ENCODE data around the gene LRP1B.
A peak's percentile ranks its signal among the peaks of the same experiment; 100 is the strongest.

LRP1B gene

GRCh38 chr2:141957321-141957720, 173.5 kb downstream of the LRP1B start:
- no peak for TF ChIP-seq Cebpa-rat (IDR thresholded peaks at IDR 0.05)

GRCh38 chr2:141947396-141948114, 183.3 kb downstream of the LRP1B start:
- H3K4me2 ChIP-seq, result peak overlapping the region in 3 of 11 experiments; percentile 4 to 27 (median 17); a peak in 3 of 22 replicates
- H3K27ac ChIP-seq, result no peak overlapping the region
- no peak overlapping the region for H3K9ac ChIP-seq
- H3K4me1 ChIP-seq, result peaks cover 0 to 6% (median 0%) of the 10 kb centered on the region in 10 experiments; a peak in 4 of 20 replicates
- no peaks in the 10 kb centered on the region for H3K9me3 ChIP-seq (replicated peaks in 1 of 11)
- H3K4me3 ChIP-seq, result no peak overlapping the region
- no peak for TF ChIP-seq Cebpa-rat (IDR thresholded peaks at IDR 0.05)
- no peaks in the 10 kb centered on the region for H3K27me3 ChIP-seq
- H3K36me3 ChIP-seq, result no peaks in the 10 kb centered on the region
- H4K20me1 ChIP-seq, result no peaks in the 10 kb centered on the region

More at GRCh38 chr2:141957321-141957720, 173.5 kb downstream of the LRP1B start:
- Histone ChIP-seq H3K4me1 (no peaks in the 10 kb centered on the region), H3K4me2 (no peak overlapping the region), H3K4me3 (no peak overlapping the region), H3K27me3 (no peaks in the 10 kb centered on the region), H4K20me1 (no peaks in the 10 kb centered on the region), H3K36me3 (no peaks in the 10 kb centered on the region), H3K9me3 (replicated peaks in 1 of 11) (no peaks in the 10 kb centered on the region), H3K27ac (no peak overlapping the region), H3K9ac (no peak overlapping the region)

GRCh38 chr2:141946016-141946415, 184.8 kb downstream of the LRP1B start:
- H3K27me3 ChIP-seq, result no peaks in the 10 kb centered on the region
- no peaks in the 10 kb centered on the region for H3K9me3 ChIP-seq (replicated peaks in 1 of 11)
- TF ChIP-seq Cebpa-rat (IDR thresholded peaks at IDR 0.05), result no peak
- H3K9ac ChIP-seq, result no peak overlapping the region
- no peak overlapping the region for H3K27ac ChIP-seq
- no peak overlapping the region for H3K4me3 ChIP-seq
- H3K36me3 ChIP-seq, result no peaks in the 10 kb centered on the region
- no peaks in the 10 kb centered on the region for H4K20me1 ChIP-seq
- no peak overlapping the region for H3K4me2 ChIP-seq
- H3K4me1 ChIP-seq, result peaks cover 0 to 6% (median 0%) of the 10 kb centered on the region in 10 experiments; a peak in 4 of 20 replicates

- no peak for TF ChIP-seq Cebpa-rat (IDR thresholded peaks at IDR 0.05)
- no peak overlapping the region for H3K9ac ChIP-seq
- H3K4me1 ChIP-seq, result peaks cover 0 to 6% (median 0%) of the 10 kb centered on the region in 10 experiments; a peak in 4 of 20 replicates
- no peaks in the 10 kb centered on the region for H4K20me1 ChIP-seq
- H3K36me3 ChIP-seq, result no peaks in the 10 kb centered on the region
- no peak overlapping the region for H3K4me2 ChIP-seq
- H3K9me3 ChIP-seq (replicated peaks in 1 of 11), result no peaks in the 10 kb centered on the region
- no peak overlapping the region for H3K27ac ChIP-seq
- H3K27me3 ChIP-seq, result no peaks in the 10 kb centered on the region
- H3K4me3 ChIP-seq, result no peak overlapping the region
Observed at GRCh38 chr2:141943918-141944317, 186.9 kb downstream of the LRP1B start.

- no peak overlapping the region for H3K27ac ChIP-seq
- no peak overlapping the region for H3K4me2 ChIP-seq
- no peak for TF ChIP-seq Cebpa-rat (IDR thresholded peaks at IDR 0.05)
- H3K4me1 ChIP-seq, result peaks cover 0 to 2% (median 0%) of the 10 kb centered on the region in 10 experiments; a peak in 2 of 20 replicates
- H4K20me1 ChIP-seq, result no peaks in the 10 kb centered on the region
- H3K36me3 ChIP-seq, result no peaks in the 10 kb centered on the region
- no peak overlapping the region for H3K4me3 ChIP-seq
- peaks cover 0 to 4% (median 0%) of the 10 kb centered on the region in 11 experiments; a peak in 2 of 22 replicates for H3K9me3 ChIP-seq (replicated peaks in 1 of 11)
- H3K9ac ChIP-seq, result no peak overlapping the region
- H3K27me3 ChIP-seq, result no peaks in the 10 kb centered on the region
Observed at GRCh38 chr2:141942006-141942789, 188.6 kb downstream of the LRP1B start.

GRCh38 chr2:141941210-141941714, 189.6 kb downstream of the LRP1B start:
- Histone ChIP-seq H3K27me3 (no peaks in the 10 kb centered on the region), H3K4me2 (no peak overlapping the region), H3K36me3 (no peaks in the 10 kb centered on the region), H4K20me1 (no peaks in the 10 kb centered on the region), H3K4me1 (no peaks in the 10 kb centered on the region), H3K9me3 (replicated peaks in 1 of 11) (peaks cover 0 to 4% (median 0%) of the 10 kb centered on the region in 11 experiments; a peak in 2 of 22 replicates), H3K9ac (no peak overlapping the region), H3K4me3 (no peak overlapping the region), H3K27ac (no peak overlapping the region)
- TF ChIP-seq Cebpa-rat (IDR thresholded peaks at IDR 0.05), result no peak

- Histone ChIP-seq H3K9me3 (replicated peaks in 1 of 11) (peaks cover 0 to 4% (median 0%) of the 10 kb centered on the region in 11 experiments; a peak in 2 of 22 replicates), H3K36me3 (no peaks in the 10 kb centered on the region), H3K27ac (no peak overlapping the region), H3K4me3 (no peak overlapping the region), H4K20me1 (no peaks in the 10 kb centered on the region), H3K4me2 (no peak overlapping the region), H3K9ac (no peak overlapping the region), H3K27me3 (no peaks in the 10 kb centered on the region), H3K4me1 (no peaks in the 10 kb centered on the region)
- TF ChIP-seq Cebpa-rat (IDR thresholded peaks at IDR 0.05), result no peak
Observed at GRCh38 chr2:141940709-141941108, 190.1 kb downstream of the LRP1B start.

GRCh38 chr2:141933226-141933625, 197.6 kb downstream of the LRP1B start:
- H4K20me1 ChIP-seq, result no peaks in the 10 kb centered on the region
- H3K36me3 ChIP-seq, result no peaks in the 10 kb centered on the region
- no peak overlapping the region for H3K4me2 ChIP-seq
- H3K27ac ChIP-seq, result no peak overlapping the region
- no peak overlapping the region for H3K9ac ChIP-seq
- no peaks in the 10 kb centered on the region for H3K4me1 ChIP-seq
- no peak for TF ChIP-seq Cebpa-rat (IDR thresholded peaks at IDR 0.05)
- H3K4me3 ChIP-seq, result no peak overlapping the region
- peaks cover 0 to 4% (median 0%) of the 10 kb centered on the region in 11 experiments; a peak in 2 of 22 replicates for H3K9me3 ChIP-seq (replicated peaks in 1 of 11)
- H3K27me3 ChIP-seq, result no peaks in the 10 kb centered on the region

GRCh38 chr2:141932261-141932660, 198.6 kb downstream of the LRP1B start:
- H3K36me3 ChIP-seq, result no peaks in the 10 kb centered on the region
- no peaks in the 10 kb centered on the region for H3K9me3 ChIP-seq (replicated peaks in 1 of 11)
- no peaks in the 10 kb centered on the region for H3K27me3 ChIP-seq
- H3K4me1 ChIP-seq, result no peaks in the 10 kb centered on the region
- H4K20me1 ChIP-seq, result no peaks in the 10 kb centered on the region
- H3K4me2 ChIP-seq, result no peak overlapping the region
- no peak overlapping the region for H3K4me3 ChIP-seq
- H3K27ac ChIP-seq, result no peak overlapping the region
- no peak overlapping the region for H3K9ac ChIP-seq
- no peak for TF ChIP-seq Cebpa-rat (IDR thresholded peaks at IDR 0.05)

Measured in BLaER1 treated with 17β-estradiol and CSF1 and Interleukin-3, amounts not matched to agents 10 nM and 100 nM (cell line).